Measurements from ENCODE around the gene SWAP70. TPM values are rescaled to one million over a fixed set of nuclear protein-coding genes. Genes with fewer than 3 reads are reported as not detected.

Gene SWAP70
- total and polyA plus RNA-seq, 2 of the 8 experiments (the other 6 are each of a cell fraction or from before 2014, with no cell fraction given) = 14.8 to 37.5 TPM

DNA sequence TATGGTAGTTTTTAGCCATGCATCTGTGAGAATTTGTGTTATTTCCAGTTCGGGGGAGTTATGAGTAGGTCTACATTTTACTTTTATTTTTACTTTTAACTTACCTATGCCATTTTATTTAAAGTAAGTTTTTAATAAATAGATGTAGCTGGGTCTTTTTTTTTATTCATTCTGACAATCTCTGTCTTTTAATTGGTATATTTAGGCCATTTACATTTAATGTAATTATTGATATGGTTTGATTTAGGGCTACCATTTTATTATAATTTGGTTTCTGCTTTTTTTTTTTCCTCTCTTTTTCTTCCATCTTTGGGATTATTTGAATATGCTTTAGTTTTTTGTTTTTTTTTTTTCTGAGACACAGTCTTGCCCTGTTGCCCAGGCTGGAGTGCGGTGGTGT is 1.9 kb downstream of the SWAP70 start (continued):
- TF ChIP-seq, protein P1, sequence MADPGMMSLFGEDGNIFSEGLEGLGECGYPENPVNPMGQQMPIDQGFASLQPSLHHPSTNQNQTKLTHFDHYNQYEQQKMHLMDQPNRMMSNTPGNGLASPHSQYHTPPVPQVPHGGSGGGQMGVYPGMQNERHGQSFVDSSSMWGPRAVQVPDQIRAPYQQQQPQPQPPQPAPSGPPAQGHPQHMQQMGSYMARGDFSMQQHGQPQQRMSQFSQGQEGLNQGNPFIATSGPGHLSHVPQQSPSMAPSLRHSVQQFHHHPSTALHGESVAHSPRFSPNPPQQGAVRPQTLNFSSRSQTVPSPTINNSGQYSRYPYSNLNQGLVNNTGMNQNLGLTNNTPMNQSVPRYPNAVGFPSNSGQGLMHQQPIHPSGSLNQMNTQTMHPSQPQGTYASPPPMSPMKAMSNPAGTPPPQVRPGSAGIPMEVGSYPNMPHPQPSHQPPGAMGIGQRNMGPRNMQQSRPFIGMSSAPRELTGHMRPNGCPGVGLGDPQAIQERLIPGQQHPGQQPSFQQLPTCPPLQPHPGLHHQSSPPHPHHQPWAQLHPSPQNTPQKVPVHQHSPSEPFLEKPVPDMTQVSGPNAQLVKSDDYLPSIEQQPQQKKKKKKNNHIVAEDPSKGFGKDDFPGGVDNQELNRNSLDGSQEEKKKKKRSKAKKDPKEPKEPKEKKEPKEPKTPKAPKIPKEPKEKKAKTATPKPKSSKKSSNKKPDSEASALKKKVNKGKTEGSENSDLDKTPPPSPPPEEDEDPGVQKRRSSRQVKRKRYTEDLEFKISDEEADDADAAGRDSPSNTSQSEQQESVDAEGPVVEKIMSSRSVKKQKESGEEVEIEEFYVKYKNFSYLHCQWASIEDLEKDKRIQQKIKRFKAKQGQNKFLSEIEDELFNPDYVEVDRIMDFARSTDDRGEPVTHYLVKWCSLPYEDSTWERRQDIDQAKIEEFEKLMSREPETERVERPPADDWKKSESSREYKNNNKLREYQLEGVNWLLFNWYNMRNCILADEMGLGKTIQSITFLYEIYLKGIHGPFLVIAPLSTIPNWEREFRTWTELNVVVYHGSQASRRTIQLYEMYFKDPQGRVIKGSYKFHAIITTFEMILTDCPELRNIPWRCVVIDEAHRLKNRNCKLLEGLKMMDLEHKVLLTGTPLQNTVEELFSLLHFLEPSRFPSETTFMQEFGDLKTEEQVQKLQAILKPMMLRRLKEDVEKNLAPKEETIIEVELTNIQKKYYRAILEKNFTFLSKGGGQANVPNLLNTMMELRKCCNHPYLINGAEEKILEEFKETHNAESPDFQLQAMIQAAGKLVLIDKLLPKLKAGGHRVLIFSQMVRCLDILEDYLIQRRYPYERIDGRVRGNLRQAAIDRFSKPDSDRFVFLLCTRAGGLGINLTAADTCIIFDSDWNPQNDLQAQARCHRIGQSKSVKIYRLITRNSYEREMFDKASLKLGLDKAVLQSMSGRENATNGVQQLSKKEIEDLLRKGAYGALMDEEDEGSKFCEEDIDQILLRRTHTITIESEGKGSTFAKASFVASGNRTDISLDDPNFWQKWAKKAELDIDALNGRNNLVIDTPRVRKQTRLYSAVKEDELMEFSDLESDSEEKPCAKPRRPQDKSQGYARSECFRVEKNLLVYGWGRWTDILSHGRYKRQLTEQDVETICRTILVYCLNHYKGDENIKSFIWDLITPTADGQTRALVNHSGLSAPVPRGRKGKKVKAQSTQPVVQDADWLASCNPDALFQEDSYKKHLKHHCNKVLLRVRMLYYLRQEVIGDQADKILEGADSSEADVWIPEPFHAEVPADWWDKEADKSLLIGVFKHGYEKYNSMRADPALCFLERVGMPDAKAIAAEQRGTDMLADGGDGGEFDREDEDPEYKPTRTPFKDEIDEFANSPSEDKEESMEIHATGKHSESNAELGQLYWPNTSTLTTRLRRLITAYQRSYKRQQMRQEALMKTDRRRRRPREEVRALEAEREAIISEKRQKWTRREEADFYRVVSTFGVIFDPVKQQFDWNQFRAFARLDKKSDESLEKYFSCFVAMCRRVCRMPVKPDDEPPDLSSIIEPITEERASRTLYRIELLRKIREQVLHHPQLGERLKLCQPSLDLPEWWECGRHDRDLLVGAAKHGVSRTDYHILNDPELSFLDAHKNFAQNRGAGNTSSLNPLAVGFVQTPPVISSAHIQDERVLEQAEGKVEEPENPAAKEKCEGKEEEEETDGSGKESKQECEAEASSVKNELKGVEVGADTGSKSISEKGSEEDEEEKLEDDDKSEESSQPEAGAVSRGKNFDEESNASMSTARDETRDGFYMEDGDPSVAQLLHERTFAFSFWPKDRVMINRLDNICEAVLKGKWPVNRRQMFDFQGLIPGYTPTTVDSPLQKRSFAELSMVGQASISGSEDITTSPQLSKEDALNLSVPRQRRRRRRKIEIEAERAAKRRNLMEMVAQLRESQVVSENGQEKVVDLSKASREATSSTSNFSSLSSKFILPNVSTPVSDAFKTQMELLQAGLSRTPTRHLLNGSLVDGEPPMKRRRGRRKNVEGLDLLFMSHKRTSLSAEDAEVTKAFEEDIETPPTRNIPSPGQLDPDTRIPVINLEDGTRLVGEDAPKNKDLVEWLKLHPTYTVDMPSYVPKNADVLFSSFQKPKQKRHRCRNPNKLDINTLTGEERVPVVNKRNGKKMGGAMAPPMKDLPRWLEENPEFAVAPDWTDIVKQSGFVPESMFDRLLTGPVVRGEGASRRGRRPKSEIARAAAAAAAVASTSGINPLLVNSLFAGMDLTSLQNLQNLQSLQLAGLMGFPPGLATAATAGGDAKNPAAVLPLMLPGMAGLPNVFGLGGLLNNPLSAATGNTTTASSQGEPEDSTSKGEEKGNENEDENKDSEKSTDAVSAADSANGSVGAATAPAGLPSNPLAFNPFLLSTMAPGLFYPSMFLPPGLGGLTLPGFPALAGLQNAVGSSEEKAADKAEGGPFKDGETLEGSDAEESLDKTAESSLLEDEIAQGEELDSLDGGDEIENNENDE (IDR thresholded peaks at IDR 0.05; ENCODE audit: insufficient replicate concordance, low read length) = no peak
- no peak for TF ChIP-seq ZNF274 (IDR thresholded peaks at IDR 0.05; ENCODE audit: borderline replicate concordance, extremely low read depth, low read length)
- TF ChIP-seq POU5F1 (IDR thresholded peaks at IDR 0.05; ENCODE audit: low read depth, low read length) = no peak
- TF ChIP-seq EZH2 (IDR thresholded peaks at IDR 0.05; ENCODE audit: low read depth, low read length, severe bottlenecking) = no peak
